ENCODE data around the gene CEP135.
"Not testable (repeated sequence)": the region's sequence is repeated elsewhere in the genome, so short reads cannot be mapped to it uniquely, and the experiment has no call there.

CEP135 gene, protein sequence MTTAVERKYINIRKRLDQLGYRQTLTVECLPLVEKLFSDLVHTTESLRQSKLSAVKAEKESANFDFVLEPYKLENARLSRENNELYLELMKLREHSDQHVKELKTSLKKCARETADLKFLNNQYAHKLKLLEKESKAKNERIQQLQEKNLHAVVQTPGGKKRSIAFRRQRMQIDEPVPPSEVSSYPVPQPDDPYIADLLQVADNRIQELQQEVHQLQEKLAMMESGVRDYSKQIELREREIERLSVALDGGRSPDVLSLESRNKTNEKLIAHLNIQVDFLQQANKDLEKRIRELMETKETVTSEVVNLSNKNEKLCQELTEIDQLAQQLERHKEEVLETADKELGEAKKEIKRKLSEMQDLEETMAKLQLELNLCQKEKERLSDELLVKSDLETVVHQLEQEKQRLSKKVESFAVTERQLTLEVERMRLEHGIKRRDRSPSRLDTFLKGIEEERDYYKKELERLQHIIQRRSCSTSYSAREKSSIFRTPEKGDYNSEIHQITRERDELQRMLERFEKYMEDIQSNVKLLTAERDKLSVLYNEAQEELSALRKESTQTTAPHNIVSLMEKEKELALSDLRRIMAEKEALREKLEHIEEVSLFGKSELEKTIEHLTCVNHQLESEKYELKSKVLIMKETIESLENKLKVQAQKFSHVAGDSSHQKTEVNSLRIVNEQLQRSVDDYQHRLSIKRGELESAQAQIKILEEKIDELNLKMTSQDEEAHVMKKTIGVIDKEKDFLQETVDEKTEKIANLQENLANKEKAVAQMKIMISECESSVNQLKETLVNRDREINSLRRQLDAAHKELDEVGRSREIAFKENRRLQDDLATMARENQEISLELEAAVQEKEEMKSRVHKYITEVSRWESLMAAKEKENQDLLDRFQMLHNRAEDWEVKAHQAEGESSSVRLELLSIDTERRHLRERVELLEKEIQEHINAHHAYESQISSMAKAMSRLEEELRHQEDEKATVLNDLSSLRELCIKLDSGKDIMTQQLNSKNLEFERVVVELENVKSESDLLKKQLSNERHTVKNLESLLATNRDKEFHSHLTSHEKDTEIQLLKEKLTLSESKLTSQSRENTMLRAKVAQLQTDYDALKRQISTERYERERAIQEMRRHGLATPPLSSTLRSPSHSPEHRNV

DNA sequence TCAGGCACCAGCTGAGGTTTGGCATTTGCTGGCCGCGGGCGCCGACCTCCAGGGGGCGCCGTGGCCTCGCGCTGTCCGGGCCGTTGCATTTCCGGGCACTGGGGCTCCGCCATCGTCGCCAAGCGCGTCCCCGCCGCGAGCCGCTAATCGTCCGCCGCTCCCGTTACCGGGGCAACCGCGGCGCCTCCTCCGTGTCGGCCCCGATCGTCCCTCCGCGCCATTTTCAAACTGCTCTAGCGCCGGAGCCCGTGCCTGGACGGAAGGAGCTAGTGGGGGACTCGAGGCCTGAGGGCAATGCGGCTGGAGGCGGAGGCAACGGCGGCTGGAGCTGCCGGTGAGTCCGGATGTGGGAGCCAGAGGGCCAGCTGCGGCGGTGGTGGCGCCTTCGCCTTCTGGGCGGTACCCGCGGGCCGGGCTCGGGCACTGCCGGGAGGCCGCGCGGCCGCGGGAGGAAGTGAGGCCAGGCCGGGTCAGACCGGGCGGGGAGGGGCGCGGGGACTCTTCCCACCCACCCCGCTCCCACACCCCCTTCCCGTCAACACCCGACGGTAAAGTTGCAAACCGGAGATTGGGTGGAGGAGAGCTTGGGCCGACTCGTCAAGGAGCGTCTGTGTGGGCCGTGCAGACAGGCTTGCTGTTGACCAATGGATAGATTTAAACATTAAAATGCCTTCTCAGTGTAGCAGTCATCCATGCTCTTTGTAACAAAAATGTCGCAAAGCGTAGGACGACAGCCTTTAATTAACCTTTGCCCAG is at the start of gene CEP135:
CEP135 (plus strand) TSS at position 220 of the 756 bp plus-strand sequence. CDS start 3,186 bp downstream, outside the sequence.
- peak; percentile 92 for DNase-seq

DNA sequence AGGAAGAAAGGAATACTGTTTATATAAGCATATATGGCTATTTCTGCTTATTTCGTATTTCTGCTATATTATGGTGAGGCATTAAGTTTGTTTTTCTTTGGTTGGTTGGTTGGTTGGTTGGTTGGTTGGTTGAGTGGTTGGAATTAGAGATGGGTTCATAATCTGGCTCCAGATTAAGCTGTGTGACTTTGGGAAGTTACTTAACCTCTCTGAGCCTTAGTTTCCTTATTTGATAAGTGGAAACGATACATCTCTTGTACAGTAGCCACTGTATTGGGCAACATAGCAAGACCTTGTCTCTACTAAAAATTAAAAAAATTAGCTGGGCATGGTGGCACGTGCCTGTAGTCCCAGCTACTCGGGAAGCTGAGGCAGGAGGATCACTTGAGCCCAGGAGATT is 46.1 kb upstream of the CEP135 start:
- DNase-seq: no peak

DNA sequence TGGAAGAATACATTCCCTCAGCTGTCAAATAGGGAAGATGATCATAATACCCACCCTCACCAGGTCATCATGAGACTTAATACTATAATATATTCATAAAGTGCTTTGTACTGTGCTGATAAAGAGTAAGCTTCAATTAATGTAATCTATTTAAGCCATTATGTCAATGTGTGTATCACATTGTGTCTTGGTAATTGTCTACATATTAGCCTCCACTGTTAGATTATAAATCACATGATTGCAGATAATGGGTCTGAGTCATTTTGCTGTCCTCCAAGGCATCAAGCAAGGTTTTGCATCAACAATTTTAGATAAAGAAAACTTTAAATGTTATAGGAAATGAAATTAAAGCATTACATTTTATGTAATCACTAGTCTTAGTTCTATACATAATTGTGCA is 45.2 kb upstream of the CEP135 start:
- DNase-seq: no peak

DNA sequence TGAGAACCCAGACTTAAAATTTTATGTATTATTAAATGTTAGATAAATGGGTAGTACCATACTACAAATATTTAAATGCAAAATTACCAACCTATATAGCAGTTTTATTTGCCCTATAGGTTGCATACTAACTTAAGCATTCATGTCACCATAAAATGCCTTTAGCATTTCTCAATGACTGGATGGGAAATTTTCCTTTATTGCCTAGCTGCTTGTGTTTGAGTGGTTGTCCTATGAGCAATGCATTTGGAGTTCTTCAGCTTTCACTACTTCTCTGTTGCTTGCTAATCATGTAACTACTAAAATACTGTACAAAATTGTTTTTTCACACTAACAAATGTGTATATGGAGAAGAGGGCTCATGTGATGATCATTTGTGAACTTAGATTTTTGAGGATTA is 44.2 kb upstream of the CEP135 start:
- no peak for DNase-seq

DNA sequence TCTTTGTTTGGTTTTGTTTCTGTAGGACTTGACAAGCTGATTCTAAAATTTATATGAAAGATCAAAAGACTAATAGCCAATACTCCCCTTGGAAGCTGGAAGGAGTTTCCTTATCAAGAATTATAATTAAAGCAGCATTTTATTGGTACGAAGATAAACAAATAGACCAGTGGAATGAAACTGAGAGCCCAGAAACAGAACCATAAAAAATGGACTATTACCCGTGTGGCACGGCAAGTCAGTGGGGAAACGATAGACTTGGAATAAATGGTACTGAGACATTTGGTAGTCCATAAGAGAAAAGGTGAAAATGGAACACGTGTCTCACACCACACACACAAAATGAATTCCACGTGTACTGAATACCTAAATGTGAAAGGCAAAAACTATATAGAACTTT is 42.4 kb upstream of the CEP135 start:
- DNase-seq: no peak

DNA sequence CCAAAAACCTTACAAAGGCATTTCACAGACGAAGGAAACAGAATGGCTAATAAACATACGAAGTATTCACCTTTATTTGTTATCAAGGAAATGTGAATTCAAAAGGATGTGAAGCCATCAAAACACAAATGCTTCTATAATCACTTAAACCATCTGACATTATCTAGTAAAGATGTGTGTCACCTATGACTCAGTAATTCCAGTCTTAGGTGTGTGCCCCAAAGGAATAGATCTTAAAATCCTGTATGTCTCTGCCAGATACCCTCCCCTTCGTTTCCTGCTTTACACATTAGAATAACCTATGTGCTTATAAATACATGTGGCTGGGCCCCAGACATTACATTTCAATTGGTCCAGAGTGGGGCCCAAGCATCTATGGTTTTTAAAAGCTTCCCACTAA is 41.8 kb upstream of the CEP135 start:
- DNase-seq: no peak

DNA sequence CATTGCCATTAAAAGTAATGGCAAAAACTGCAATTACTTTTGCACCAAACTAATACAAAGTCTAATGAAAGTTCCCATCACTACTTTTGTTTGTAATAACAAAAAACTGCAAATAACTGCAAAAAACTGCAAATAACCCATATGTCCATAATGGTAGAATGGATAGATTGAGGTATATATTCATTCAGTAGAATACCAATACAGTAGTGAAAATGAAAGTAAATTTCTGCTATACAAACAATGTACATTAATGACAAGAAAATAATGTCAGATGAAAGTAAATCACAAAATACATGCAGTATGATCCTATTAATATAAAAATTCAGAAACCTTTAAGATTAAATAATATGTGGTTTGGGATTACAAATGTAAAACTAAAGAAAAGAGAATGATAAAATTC is 41.3 kb upstream of the CEP135 start:
- DNase-seq: no peak

DNA sequence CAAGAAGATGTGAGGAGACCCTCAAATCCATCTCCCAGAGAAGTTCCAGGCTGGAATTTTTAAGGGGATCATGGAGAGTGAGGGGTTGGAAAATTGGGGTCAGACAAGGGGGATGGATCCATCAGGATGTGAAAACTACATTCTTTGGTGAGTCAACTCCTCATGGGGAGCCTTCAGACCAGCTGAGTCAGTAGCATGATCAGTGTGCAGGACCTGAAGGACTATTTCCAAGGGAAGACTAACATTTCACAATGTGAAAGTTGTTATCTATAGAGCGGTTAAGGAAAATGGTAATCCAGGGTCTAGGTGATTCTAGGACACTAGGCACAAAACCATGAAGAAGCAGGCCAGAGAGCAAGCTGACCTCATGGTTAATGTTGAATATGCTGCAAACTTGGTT is 38.6 kb upstream of the CEP135 start:
- DNase-seq: no peak

DNA sequence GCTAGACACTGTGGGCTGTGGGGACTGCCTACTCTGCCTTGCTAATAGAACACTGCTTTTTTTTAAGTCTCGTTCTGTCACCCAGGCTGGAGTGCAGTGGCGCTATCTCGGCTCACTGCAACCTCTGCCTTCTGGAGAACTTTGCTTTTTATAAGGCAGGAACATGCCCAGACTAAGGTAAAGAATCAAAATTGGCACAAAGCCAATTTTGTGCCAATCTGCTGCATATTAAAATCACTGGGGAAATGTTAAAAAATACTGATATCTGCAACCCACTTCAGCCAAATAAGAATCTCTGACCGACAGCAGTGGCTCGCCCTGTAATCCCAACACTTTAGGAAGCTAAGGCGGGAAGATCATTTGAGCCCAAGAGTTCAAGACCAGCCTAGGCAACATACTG is 36.5 kb upstream of the CEP135 start:
- no peak for DNase-seq

DNA sequence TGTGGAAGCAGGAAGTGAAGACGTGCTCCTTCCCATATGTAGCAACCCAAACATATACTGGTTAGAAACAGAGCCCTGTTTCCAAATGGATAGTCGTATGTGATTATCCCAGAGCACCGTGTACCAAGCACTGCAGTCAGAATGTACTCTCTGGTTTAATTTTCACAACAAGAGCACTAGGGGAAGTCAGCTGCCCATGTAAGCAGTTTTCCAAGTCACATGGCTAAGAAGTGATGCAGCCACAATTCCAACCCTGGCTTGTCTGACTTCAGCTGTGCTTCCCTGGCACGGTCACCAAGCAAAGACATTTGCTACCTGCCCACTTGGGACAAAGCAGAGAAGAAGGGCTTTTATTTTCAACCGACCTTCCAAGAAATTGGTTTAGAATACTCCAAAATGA is 28.2 kb upstream of the CEP135 start:
- no peak for DNase-seq

DNA sequence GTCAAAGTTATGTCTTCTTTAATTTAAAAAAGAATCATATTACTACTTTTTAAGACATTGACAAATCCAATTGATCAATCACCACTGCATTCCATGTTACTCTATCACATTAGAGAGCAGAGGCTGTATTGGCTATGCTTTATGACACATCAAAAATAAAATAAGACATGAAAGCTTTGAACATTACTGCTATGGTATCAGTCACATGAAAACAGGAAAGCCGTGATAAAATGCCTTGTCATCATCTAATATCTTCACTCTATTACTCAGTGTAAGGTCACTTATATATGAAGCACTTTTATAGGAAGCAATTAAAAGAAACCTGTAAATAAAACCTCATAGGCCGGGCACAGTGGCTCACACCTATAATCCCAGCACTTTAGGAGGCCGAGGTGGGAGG is 27.7 kb upstream of the CEP135 start:
- no peak for DNase-seq

DNA sequence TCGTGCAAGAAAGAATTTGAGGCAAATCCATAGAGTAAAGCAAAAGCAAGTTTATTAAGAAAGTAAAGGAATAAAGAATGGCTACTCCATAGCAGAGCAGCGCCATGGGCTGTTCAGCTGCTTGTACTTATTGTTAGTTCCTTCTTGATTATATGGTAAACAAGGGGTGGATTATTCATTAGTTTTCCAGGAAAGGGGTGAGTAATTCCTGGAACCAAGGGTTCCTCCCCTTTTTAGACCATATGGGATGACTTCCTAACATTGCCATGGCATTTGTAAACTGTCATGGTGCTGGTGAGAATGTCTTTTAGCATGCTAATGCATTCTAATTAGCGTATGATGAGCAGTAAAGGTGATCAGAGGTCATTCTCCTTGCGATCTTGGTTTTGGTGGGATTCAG is 23.5 kb upstream of the CEP135 start:
- DNase-seq: no peak

DNA sequence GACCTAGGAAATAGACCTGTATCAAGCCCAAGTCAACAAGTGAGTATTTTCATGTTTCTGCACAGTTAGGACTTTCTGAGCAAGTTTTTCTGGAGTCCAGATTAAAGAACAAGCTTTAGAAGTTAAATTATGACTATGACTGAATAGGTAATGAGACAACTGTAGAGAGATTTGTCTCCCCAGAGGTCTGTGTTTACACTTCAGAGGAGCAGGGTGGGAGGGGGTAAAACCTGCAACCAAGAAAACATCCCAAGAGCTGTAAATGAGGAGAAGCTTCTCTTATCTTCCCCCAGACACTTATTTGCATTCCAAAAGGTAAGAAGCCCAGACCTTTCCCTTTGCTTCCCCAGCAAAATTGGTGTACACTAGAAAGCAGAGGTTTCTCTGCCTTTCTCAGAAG is 22.1 kb upstream of the CEP135 start:
- DNase-seq: no peak

DNA sequence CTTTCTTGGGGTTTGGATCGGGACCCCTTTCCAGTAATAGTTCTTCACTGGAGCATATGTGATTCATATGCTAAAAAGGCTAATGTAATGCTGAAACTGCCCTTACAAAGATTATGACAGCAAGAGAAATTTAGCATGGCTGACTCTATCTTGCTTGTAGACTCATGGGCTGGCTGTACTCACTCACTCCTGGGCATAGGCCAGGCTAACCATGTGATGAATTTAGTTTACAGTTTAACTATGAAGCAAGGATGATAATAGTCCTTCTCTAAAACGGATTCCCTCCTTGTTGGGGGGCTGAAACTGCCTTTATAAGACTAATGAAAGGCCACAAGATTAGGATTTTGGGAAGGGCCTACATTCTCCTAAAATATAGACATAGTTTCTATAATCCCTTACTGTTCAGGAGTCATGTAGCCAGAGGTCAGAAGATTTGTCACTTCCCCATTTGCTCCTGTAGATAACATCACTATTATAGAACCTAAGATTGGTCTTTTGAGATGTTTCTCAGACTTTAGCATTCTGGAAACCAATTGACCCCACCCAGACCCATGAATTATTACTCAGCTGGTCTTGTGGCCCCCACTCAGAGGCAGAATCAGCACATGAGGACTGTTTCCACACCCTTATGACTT is 20.8 kb upstream of the CEP135 start:
- DNase-seq: no peak

DNA sequence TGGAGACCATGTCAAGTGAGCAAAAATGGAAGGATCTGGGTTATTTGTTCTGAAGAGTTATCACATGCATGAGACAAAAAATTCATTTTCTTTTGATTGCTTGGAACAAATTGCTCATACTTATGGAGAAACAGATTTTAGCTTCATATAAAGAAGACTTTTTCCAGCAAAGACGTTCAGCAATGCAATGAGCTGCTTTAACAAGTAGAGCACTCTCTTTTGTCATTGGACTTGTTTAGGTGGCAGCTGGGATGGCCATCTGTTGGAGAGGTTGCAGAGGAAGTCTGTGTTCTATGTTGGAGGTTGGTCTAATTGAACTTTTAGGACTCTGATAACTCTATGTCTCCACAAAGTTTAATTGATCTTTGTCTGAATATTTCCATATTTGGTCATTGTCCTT is 19.9 kb upstream of the CEP135 start:
- no peak for DNase-seq

DNA sequence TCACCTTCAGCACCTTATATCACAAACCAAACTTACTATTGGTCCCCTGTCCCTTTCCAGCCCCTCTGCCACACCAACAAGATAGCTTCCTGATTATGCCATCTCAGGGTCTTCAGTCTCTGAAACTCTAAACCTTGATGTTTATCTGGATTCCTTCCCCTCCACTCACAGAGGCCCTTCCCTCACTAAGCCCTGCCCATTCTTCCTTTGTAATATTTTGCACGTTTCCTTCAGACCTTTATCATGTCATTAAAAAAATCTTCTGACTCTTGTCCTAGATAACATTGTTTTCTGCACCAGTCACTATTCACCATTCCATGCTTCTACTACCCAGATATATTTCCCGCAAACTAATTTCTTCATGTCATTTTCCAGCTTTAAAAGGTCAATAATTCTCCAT is 17.7 kb upstream of the CEP135 start:
- DNase-seq: no peak

DNA sequence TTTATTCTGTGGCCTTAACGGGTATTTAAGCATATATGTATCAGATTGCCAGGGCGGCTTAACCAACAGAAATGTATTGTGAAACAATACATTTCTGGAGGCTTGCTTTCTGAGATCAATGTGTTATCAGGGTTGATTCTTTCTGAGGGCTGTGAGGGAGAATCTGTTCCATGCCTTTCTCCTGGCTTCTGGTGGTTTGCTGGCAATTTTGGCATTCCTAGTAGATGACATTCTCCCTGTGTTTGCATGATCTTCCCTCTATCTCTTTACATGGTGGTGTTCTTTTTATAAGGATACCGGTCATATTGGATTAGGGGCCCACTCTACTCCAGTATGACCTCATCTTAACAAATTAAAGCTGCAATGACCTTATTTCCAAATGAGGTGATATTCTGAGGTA is 16.9 kb upstream of the CEP135 start:
- no peak for DNase-seq

DNA sequence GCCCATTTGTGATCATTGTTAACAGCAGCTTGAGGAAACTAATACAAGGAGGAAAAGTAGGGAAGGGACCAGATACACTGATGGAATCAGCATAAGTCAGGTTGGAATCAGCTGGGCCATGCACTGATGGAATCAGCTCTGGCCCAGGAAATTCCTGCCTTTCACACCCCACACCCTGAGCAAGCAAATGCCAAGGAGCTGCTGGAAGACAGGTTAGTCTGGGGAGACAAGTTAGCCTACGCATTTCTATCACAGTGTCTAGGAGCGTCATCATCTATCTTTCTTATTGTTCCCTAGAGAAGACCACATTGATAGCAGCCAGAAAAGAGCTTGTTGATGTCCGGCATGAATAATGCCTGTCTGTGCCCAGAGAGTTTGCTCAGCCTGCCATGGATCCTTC is 16.2 kb upstream of the CEP135 start:
- no peak for DNase-seq

DNA sequence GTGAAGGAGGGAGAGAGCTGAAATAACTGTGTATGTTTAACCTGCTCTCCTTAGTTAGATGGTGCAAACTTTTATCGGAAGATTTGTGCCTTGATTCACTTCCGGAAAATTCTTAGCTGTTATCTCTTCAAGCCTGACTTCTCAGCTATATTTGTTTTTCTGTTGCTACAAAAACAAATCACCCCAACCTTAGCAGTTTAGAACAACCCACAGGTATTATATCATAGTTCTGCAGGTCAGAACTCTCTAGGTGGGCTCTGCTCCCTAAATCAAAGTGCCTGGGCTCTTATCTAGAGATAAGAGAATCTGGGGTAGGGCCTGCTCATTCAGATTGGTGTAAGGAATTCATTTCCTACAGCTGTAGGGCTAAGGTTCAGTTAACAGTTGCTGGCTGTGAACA is 15.1 kb upstream of the CEP135 start:
- no peak for DNase-seq

DNA sequence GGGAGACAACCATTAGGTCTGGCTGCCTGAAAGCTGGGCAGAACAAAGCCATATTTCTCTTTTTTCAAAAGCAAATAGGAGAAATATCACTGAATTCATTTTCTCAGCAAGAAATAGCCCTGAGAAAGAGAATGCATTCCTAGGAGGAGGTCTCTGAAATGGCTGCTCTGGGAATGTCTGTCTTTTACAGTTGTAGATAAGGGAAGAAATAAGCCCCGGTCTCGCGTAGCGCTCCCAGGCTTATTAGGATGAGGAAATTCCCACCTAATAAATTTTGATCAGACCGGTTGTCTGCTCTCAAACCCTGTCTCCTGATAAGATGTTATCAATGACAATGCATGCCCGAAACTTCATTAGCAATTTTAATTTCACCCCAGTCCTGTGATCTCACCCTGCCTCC is 12.8 kb upstream of the CEP135 start:
- DNase-seq: not testable (repeated sequence)

DNA sequence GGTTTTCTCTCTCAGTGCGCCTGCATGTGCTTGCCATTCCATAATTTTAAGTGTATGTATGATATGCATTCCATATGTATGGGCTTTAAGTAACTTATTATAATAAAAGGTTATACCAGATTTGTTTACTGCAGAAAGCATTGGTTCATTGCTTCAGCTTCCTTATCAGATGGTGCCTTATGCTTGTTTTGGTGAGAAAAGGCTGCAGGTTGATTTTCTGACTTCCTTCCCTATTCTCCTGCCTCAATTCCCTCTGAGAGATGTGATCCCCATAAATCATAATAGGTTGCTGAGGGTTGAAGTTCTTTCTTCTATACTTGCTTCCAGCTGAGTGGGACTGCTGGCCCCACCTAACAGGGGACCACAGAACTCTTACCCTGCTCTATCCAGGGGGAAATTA is 10.3 kb upstream of the CEP135 start:
- DNase-seq: no peak

DNA sequence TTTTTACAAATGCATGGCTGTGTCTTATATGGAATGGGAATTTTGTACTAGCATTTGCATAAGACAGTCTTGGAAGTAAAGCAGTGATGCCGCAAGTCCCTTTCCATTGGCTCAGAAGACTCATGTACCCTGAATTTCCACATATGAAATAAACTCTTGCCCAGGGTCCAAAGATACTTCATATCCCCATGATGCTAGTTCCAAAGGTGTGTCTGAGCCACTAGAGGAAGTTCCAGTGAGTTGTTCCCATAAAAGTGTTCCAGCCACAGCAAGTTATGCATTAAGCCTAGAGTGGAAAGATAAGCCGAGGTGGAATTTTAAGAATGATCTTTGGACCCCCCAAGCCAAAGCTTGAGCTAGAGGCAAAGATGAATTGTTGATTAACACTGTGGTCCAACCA is 9.3 kb upstream of the CEP135 start:
- no peak for DNase-seq
